Astrocyte of the cerebellum (primary cell): ENCODE measurements around the gene PARP16.
A peak's percentile ranks its signal among the peaks of the same experiment; 100 is the strongest.

Experiments
- DNase-seq: peaks from one replicate; pipeline ENCODE4 v3.0.0-alpha.2; 2011; ENCODE audit warnings: low read depth
- H3K4me3 ChIP-seq: 2 replicates; pipeline ENCODE4 v1.5.1; 2011; ENCODE audit warnings: mild to moderate bottlenecking, low read depth, low read length, moderate library complexity
- CTCF ChIP-seq: IDR thresholded peaks from 2 replicates; pipeline ENCODE4 v1.5.1; 2012; ENCODE audit warnings: low read length, low read depth, moderate library complexity, mild to moderate bottlenecking; ENCODE audit errors: missing control alignments
- in situ Hi-C: cut with HindIII; loops from 2 replicates; pipeline ENCODE4 v1.10.0; 2017; ENCODE audit warnings: low sequenced_read_pairs

Gene PARP16

GRCh38 chr15:65217526-65218482 is 68.9 kb downstream of the PARP16 start:
- no peak for TF ChIP-seq CTCF

GRCh38 chr15:65215496-65215895 is 71.2 kb downstream of the PARP16 start:
- in situ Hi-C loops: no loop called here
- TF ChIP-seq CTCF: no peak
- no peak for DNase-seq
- no peak overlapping the region for H3K4me3 ChIP-seq

More at GRCh38 chr15:65217526-65218482, 68.9 kb downstream of the PARP16 start:
- in situ Hi-C loops: no loop called here
- no peak for DNase-seq
- H3K4me3 ChIP-seq: no peak overlapping the region

GRCh38 chr15:65214010-65214409 is 72.7 kb downstream of the PARP16 start:
- no peak for DNase-seq
- H3K4me3 ChIP-seq: no peak overlapping the region
- in situ Hi-C loops: no loop called here
- no peak for TF ChIP-seq CTCF

GRCh38 chr15:65213241-65213640 is 73.4 kb downstream of the PARP16 start:
- DNase-seq: no peak
- in situ Hi-C loops: no loop called here
- H3K4me3 ChIP-seq: no peak overlapping the region
- TF ChIP-seq CTCF: no peak

GRCh38 chr15:65212097-65212496 is 74.6 kb downstream of the PARP16 start:
- DNase-seq: no peak
- in situ Hi-C loops: no loop called here
- H3K4me3 ChIP-seq: no peak overlapping the region
- peak; percentile 41 for TF ChIP-seq CTCF

- H3K4me3 ChIP-seq: no peak overlapping the region
- peak; percentile 31 for DNase-seq
- no peak for TF ChIP-seq CTCF
- in situ Hi-C loops: no loop called here
Measured at GRCh38 chr15:65211482-65211982, 75.2 kb downstream of the PARP16 start.
